ENCODE data around the gene GALM.
"Not testable (repeated sequence)": the region's sequence is repeated elsewhere in the genome, so short reads cannot be mapped to it uniquely, and the experiment has no call there.

The GALM gene

DNA sequence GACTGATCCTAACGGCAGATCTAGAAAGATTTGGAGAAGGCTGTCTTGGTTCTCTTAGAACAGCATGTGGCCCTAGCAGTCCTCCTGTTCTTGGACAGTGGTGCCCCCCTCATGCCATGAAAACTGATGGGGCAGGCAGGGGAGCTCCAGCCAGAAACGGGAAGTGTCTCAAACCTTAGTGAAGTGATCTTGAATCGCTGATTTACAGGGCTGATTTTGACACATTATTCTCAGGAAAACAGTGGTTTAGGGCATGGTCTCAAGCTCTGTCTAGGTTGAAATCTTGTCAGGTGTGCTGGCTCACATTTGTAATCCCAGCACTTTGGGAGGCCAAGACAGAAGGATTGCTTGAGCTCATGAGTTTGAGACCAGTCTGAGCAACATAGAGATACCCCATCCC, 47.4 kb downstream of the GALM start:
- no peak for DNase-seq

DNA sequence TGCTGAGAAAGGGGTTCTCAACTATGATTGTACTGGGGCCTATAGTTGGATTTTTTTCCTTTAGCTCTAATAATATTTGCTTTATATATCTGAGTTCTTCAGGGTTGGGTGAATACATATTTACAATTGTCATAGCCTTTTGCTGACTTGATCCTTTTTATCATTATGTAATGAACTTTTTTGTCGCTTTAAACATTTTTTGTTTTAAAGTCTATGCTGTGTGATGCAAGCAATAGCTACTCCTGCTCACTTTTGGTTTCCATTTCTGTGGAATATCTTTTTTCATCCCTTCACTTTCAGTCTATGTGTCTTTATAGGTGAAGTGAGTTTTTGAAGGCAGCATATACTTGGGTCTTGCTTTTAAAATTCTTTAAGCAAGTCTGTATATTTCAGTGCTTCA, 49.0 kb downstream of the GALM start:
- not testable (repeated sequence) for DNase-seq

DNA sequence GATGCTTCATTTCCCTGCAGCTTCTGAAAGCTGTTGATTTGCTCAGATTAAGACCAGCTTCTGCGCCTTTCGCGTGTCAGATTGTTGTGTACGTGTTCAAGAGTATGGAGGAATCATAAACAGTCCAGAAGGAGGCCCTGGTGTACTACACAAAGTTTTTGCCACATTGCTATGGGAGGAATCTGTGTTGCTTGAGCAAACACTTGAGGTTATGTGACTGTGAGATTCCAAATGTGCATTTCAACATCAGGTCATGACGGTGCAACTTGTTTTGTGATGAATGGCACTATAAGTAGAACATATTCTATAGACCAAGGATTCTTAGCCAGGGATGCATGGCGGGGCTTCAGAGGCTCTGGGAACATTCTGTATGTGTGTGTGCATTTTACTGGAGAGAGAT, 50.3 kb downstream of the GALM start:
- peak; percentile 28 for DNase-seq

DNA sequence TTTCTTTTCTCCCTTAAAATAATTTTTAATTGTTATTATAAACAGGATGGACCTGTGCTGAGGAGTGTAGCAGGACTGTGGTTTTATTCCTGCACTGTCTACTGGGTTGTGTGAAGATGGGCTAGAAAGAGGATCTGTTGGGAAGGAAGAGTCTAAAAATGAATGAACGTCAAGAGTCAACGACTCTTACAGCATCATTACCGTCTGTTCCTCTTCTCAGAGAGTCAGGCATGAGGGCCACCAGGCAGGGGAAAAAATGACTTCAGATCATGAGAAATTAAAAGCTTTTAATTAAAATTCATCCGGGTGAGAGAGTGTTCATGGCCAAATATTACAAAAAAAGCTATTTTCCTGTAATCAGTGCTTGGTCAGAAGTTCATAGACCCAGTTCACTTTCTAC, 52.7 kb downstream of the GALM start:
- no peak for DNase-seq

DNA sequence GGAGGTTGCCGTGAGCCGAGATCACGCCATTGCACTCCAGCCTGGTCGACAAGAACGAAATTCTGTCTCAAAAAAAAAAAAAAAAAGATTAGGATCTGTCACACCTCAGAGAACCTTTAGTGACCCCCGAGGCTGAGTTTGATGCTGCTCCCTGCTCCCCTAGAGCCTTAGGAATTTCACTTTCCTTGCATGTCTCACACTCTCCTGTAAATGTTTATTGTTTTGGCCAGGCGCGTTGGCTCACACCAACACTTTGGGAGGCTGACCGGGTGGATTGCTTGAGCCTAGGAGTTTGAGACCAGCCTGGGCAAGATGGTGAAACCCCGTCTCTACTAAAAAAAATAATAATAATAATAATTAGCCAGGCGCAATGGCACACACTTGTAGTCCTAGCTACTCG, 53.8 kb downstream of the GALM start:
- DNase-seq, result no peak

DNA sequence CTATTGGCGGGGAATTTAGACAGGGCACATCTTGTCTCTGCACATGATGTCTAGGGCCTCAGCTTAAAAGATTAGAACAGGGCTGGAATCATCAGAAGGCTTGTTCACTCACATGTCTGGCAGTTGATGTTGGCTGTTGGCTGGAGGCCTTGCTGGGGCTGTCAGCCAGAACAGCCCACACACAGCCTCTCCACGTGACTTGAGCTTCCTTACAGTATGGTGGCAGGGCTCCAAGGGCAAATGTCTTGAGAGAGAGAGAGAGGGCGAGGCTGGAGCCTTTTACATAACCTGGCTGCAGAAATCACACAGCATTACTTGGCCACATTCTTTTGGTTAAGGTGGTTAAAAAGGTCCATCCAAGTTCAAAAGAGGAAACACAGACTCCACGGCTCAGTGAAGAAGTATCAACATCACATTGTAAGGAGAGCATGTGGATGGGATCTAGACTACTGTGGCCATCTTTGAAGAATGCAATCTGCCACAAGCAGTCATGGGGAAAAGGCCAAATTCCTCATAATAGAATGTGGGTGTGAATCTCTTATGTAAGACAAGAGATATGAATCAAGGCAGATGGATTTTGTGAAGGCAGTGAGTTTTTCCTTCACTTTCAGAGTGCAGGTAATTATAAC, 54.8 kb downstream of the GALM start:
- DNase-seq, result peak; percentile 65

DNA sequence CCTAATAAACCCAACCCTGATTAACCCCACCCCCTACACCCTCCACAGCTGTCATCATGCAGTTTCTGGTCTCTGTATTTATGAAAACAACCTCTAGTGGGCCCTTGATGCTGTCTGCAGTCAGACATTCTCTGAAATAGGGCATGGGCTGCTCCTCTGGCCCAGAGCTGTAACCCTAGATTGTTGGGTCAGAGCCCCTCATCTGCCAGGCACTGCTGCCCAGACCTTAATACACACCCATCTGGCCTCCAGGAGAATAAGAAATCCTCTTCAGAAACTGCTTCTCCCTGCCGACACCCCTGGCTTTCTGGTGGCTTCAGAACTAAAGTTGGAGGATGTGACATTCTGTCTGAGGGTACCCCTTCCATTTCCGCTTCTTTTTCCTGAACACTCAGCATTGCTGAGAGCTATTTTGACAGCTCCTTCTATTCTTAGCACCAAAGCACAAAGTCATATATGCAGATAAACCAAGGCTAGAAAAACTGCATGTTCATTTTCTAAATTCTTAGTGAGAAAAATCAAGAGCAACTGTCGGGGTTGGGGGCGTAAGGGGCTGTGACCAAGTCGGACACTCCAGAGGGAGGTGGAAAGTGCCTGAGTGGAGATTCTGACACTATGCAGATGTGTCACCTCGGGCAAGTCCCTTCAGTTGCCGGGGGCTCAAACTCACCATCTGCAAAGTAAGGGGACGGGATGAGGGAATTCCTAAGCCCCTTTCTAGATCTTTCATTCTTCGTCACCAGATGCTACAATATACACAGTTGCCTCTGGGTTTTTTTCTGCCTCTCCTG, 56.6 kb downstream of the GALM start:
- peak; percentile 46 for DNase-seq

DNA sequence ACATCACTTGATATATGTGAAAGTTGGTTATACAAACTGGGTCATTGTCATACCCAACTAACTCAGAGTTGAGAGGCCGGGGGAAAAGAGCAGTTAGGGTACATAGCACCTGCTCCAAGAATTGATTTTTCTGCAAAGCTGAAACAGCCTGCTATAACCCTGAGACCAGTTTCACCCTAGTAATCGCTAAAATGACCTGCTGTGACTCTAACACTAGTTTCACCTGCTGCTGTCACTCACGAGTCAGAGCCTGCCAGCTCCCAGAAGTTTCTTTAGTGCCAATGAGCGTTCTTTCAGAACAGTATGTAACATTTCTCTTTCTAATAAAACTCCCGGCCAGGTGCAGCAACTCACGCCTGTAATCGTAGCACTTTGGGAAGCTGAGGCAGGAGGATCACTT, 57.3 kb downstream of the GALM start:
- DNase-seq, result no peak

DNA sequence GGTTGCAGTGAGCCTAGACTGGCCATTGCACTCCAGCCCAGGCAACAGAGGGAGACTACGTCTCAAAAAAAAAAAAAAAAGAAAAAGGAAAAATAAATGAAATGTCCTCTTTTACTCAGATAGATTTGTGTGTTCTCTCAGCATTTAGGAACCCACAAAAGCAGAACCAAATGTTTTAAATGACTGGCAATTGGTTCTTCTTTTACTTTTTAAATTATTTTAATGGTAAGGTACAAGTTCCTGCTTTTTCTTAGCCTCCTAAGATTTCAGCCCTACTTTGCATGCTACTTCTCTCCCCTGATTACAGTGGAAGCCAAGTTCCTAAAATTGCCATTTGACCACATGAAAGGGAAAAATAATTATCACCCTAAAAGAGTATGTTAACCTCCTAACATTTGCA, 61.7 kb downstream of the GALM start:
- no peak for DNase-seq

DNA sequence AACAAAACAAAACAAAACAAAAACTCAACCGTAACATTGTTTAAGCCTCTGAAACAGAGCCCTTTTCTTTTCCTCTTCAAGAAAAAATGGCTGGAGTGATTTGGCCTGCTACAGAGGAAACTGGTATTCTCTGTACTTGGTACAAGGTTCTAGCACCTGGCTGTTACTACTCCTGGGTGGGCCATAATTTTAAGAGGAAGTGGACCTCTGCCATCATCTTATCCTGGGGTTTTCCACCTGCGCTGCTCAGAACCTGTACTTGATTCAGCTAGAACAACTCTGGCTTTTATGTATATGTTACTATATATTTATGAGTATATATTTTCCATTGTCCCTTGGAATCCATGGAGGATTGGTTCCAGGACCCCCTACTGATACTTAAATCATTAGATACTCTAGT, 62.8 kb downstream of the GALM start:
- no peak for DNase-seq

DNA sequence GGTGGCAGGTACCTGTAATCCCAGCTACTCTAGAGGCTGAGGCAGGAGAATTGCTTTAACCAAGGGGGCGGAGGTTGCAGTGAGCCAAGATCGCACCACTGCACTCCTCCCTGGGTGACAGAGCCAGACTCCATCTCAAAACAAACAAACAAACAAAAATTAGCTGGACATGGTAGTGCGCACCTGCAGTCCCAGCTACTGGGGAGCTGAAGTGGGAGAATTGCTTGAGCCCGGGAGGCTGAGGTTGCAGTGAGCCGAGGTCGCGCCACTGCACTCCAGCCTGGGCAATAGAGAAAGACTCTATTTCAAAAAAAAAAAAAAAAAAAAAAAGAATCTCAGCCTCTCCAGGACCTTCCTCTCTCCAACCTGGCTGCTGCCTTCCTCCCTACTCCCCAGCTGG, 65.2 kb downstream of the GALM start:
- no peak for DNase-seq

DNA sequence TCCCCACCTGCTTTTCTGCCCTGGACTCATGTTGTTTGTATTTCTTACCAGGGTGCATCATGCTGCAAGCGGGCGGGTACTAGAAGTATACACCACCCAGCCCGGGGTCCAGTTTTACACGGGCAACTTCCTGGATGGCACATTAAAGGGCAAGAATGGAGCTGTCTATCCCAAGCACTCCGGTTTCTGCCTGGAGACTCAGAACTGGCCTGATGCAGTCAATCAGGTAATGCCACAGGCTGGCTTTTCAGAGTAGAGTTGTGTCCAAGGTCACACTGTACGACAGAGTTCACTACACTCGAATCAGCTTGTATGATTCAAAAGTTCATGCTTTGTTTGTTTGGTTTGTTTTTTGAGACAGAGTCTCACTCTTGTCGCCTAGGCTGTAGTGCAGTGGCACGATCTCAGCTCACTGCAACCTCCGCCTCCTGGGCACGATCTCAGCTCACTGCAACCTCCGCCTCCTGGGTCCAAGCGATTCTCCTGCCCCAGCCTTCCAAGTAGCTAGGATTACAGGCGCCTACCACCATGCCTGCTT, 65.8 kb downstream of the GALM start:
- DNase-seq, result no peak

DNA sequence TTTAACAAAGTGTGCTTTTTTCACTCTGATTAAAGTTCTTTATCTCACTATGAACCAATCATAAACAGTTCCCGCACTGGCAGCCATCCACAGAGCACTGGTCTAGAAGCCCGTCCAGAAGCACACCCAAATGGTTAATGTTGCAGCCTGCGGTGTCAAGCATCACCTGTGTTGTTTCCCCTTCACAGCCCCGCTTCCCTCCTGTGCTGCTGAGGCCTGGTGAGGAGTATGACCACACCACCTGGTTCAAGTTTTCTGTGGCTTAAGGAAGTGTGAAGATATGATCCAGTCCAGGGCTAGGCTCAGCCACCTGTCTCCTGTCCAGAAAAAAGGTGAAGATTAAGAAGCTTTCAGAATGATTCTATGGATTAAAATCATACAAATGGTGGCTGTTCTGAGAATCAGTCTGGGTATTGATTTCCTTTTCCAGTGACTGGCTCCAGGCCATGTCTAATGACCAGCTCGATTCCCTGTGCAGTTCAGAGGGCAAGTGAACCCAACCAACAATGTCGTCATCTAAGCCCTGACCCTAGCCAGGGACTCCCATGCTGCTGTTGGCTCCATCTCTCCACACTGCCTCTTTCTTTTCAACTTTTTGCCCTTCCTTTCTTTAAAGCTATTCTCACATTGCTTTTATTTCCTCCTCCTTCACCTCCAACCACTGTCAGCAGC, 67.5 kb downstream of the GALM start:
- DNase-seq, result no peak

DNA sequence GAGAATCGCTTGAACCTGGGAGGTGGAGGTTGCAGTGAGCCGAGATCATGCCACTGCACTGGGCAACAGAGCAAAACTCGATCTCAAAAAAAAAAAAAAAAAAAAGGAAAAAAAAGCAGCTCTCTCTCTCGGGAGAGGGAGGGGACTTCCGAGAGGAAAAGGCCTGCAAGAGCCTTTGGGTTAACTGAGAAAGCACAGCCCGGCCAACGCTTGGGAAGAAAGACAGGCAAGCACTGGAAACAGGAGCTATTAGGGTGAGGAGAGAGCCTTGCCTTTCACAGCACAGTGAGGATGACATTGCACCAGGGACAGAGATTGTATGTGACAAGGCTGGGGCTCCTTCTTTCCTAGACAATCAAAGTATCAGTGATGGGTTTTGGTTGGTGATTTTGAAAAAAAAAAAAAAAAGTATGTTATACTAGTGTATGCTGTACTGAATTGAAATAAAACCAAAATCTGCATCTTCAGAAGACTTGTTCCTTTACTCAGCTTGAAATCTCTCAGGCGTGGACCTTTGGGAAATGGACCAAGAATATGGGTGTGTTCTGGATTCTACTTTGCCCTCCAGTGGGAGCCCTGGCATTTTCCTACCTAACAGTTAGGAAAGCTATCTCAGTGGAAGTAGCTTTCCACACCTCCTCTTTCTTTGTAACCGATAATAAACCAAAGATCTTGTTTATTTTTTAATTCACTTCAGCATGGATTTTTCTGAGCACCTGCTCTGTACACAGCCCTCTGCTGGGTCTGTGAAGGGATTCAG, 68.6 kb downstream of the GALM start:
- no peak for DNase-seq

DNA sequence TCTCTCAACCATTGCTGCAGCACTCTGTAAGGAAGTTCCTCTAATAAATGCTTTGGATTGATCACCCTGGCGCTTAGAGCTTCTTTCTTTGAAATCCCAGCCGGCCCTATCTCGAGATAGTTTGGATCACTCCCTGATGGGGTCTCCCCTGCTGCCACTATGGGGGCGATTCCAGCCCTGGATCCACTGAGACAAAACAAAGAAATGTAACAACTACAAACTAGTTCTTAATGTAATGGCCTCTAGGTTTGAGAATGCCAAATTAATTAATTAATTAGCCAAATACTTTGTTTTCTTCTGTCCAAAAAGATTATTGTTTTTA, 70.0 kb downstream of the GALM start:
- DNase-seq, result no peak

DNA sequence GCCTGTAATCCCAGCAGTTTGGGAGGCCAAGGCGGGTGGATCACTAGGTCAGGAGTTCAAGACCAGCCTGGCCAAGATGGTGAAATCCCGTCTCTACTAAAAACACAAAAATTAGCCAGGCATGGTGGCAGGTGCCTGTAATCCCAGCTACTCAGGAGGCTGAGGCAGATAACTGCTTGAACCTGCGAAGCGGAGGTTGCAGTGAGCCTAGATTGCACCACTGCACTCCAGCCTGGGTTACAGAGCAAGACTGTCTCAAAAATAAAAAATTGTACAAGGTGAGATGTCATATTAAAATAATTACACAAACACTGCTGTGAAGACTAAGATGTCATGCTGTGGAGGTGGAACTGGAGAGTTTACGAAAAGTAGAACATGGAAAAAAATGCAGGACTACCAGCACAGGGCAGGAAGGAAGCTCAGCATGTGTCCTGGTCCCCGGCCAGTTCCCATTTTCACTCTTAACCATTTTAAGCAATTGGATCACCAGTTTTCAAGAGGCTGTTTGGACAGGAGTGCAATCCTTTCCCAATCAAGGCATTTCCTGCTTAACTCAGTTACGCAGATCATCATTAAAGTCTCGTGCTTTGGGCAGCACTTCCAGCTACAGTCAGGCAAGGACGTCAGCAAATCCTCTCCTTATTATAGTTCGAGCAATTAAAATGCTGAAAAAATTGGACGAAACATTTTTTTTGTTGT, 71.2 kb downstream of the GALM start:
- not testable (repeated sequence) for DNase-seq

DNA sequence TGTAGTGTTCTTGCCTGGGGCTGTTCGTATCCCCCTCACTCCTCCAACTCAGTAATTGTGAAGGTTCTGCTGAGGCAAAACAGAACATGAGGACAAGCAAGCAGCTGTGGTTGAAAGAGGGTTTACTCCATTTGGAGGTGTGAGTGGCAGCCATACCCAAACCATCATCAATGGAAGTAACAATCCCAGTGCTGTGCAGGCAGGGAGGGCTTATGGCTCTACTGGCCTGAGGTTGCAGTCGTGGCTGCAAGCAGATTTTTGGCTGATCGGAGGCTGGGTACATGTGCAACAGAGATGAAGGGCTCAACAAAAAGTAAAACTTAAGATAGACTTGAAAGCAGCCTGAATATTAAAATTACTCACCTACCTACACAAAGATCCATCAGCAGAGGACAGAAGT, 72.0 kb downstream of the GALM start:
- no peak for DNase-seq

DNA sequence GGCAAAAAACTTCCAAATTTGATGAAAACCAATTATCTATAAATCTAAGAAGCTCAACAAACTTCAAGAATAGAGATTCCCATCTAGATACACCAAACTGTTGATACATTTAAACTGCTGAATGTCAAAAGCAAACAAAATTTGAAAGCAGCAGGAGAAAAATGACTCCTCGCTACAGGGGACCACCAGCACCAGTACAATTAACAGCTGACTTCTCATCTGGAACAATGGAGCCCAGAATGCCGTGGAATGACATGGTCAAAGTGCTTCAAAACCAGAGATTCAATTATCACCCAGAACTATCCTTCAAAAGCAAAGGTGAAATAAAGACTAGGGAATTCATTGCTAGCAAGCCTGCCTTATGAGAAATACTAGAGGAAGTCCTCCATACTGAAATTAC, 73.6 kb downstream of the GALM start:
- no peak for DNase-seq

DNA sequence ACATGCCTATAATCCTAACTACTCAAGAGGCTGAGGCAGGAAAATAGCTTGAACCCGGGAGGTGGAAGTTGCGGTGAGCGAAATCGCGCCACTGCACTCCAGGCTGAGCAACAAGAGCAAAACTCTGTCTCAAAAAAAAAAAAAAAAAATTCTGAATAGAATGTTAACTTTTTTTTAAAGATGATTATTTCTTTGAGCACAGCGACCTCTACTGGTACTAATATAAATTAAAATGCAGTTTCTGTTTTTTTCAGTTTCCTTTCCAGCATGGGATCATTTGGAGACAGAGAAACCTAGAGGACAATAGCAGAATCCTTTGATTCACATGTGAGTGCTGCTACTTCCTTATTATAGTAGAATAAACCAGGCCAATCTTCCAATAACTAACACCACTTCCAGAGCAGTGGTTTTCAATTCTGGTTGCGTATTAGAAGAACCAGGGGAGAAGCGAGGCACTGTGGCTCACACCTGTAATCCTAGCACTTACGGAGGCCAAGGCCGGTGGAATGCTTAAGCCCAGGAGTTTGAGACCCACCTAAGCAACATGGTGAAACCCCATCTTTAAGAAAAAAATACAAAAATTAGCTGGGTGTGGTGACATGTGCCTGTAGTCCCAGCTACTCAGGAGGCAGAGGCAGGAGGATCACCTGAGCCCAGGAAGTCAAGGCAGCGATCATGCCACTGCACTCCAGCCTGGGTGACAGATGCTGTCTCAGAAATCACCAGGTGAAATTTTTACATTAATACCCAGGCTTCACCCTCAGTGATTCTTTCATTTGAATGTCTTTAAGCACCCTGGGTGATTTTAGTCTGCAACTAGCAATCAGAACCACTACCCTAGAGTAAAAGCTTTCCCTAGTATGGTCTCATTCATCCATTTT, 75.2 kb downstream of the GALM start:
- DNase-seq, result peak; percentile 77

DNA sequence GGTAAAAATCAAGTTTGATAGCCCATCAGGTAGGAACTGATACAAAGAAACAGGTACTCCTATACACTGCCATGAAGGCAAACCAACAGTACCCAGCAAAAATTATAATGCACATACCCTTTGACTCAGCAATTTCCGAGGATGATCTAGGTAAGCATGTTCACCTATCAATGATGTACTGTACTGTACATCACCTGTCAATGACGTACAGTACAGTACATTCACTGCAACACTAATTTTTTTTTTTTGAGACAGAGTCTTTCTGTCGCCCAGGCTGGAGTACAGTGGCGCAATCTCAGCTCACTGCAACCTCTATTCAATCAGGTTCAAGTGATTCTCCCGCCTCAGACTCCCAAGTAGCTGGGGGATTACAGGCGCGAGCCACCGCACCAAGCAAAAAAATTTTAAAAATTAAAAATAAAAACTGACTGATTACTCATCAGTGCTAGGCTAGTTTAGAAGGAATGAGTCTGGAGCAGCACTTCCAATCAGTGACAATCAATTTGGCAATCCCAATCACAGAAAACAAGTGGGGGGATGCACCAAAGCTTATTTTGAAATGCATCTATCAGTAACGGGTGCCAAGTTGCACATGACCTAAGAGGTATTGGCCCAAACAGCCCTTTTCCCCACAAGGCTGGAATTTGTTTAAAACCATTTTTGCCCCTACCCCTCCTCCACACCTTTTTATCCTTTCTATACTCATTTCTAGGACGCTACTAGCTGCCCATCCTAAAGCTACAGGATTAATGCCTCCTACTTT, 77.1 kb downstream of the GALM start:
- DNase-seq, result no peak
